Mucosa of descending colon (tissue), 3 donors: ENCODE measurements around the gene PLEKHM1. TPM values are rescaled to one million over a fixed set of nuclear protein-coding genes. Genes with fewer than 3 reads are reported as not detected.

Source experiments
- ATAC-seq: fragments of 200-7000 bp; cut with Tn5 transposase; one replicate; pipeline ENCODE4 v1.9.1; 2020; ENCODE audit warnings: mild to moderate bottlenecking, moderate library complexity
- DNase-seq, 3 donors: peaks; one replicate each; pipeline ENCODE4 v3.0.0-alpha.2; 2020
- H3K36me3 ChIP-seq: fragments of 200-600 bp; one replicate; pipeline ENCODE4 v1.8.0; 2021; ENCODE audit warnings: low read depth, mild to moderate bottlenecking
- H3K4me1 ChIP-seq: fragments of 200-600 bp; one replicate; pipeline ENCODE4 v1.8.0; 2021; ENCODE audit warnings: low read depth, mild to moderate bottlenecking
- H3K4me3 ChIP-seq: fragments of 200-600 bp; one replicate; pipeline ENCODE4 v1.8.0; 2021; ENCODE audit warnings: mild to moderate bottlenecking
- H3K9me3 ChIP-seq: fragments of 200-600 bp; one replicate; pipeline ENCODE4 v1.8.0; 2021; ENCODE audit warnings: mild to moderate bottlenecking
- intact Hi-C, 2 donors: fragments of 100-400 bp; cut with DNase I in 1 of 2; cut with micrococcal nuclease in 1 of 2; formaldehyde crosslinking; loops; one replicate each; pipeline versions ENCODE4 v1.11.0 to v1.11.1; 2022; cut with DNase I, micrococcal nuclease
- total RNA-seq, 3 donors: library from RNA; stranded (reverse); fragmentation: NEBNext Ultra II Directional in 2 of 3; extraction: Animal tissue kit (Norgen Biotek cat#: 25700) in 2 of 3; gene quantifications; one replicate each; pipeline versions ENCODE4 v1.2.1 to v1.2.4, GENCODE V29; 2021 to 2023
- TF ChIP-seq, protein P1 (sequence below): fragments of 200-600 bp; IDR thresholded peaks from one replicate; pipeline ENCODE4 v1.8.0; 2022; ENCODE audit warnings: antibody characterized with exemption, mild to moderate bottlenecking
- donor health status: DM: no; HTN: no; CAD: no; lungs with moderate emphysema.
- donor health status: DM: no; HTN: no; CAD: no.
- donor health status: DM: no; HTN: yes; CAD: no.

Gene PLEKHM1
- total RNA-seq, 3 donors from 2014 or later: 59.1 to 71.3 (median 68.7) TPM

- ATAC-seq: peak; percentile 77
- TF ChIP-seq, protein P1, sequence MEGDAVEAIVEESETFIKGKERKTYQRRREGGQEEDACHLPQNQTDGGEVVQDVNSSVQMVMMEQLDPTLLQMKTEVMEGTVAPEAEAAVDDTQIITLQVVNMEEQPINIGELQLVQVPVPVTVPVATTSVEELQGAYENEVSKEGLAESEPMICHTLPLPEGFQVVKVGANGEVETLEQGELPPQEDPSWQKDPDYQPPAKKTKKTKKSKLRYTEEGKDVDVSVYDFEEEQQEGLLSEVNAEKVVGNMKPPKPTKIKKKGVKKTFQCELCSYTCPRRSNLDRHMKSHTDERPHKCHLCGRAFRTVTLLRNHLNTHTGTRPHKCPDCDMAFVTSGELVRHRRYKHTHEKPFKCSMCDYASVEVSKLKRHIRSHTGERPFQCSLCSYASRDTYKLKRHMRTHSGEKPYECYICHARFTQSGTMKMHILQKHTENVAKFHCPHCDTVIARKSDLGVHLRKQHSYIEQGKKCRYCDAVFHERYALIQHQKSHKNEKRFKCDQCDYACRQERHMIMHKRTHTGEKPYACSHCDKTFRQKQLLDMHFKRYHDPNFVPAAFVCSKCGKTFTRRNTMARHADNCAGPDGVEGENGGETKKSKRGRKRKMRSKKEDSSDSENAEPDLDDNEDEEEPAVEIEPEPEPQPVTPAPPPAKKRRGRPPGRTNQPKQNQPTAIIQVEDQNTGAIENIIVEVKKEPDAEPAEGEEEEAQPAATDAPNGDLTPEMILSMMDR: peak; percentile 37
- no peak overlapping the region for H3K4me3 ChIP-seq
- H3K9me3 ChIP-seq: no peaks in the 10 kb centered on the region
- intact Hi-C loops: no loop called here
- DNase-seq: peak; percentile 60 to 74 (median 72)
- H3K36me3 ChIP-seq: no peaks in the 10 kb centered on the region
- H3K4me1 ChIP-seq: peaks cover 3% of the 10 kb centered on the region
Observed at GRCh38 chr17:45394913-45395568, 95.5 kb downstream of the PLEKHM1 start.

DNA sequence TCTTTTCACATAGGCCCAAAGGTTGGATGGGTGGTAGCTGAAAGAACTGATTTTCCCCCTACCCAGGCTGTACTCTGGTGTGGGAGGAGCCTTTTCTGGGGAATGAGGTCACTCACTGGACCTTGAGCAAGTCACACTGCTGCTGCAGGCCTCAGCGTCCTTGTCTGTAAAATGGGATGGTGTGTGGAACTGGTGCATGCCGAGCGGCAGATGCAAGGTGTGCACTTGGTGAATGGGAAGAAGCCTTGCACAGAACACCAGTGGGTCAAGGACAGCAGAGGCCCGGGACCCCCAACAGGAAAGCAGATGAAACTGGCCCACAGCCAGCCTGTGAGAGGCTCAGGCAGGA, 96.0 kb downstream of the PLEKHM1 start:
- no peaks in the 10 kb centered on the region for H3K36me3 ChIP-seq
- peaks cover 3% of the 10 kb centered on the region for H3K4me1 ChIP-seq
- DNase-seq (no peak), ATAC-seq (no peak)
- intact Hi-C loops: no loop called here
- no peak overlapping the region for H3K4me3 ChIP-seq
- H3K9me3 ChIP-seq: no peaks in the 10 kb centered on the region
- TF ChIP-seq, protein P1: no peak

DNA sequence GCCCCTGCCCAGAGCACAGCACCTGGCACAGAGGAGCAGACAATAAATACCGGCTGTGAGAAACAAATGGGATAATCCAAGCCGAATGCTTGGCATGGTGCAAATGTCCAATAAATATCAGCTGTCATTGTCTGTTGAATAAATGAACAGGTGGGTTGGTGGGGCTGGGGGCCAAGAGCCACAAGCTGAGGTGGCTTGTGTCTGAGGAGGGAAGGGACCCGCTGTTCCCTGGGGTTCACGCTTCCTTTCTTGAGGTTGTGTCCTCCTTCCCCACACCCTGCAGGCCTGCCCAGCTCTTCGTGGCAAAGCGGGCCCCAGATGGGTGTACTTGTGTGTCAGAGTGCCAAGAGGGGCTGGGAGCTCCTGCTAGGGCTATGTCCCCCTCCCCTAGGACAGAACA, 96.4 kb downstream of the PLEKHM1 start:
- no peaks in the 10 kb centered on the region for H3K9me3 ChIP-seq
- no peaks in the 10 kb centered on the region for H3K36me3 ChIP-seq
- H3K4me3 ChIP-seq: no peak overlapping the region
- peaks cover 3% of the 10 kb centered on the region for H3K4me1 ChIP-seq
- ATAC-seq (no peak), DNase-seq (no peak)
- intact Hi-C loops: no loop called here
- TF ChIP-seq, protein P1: no peak

DNA sequence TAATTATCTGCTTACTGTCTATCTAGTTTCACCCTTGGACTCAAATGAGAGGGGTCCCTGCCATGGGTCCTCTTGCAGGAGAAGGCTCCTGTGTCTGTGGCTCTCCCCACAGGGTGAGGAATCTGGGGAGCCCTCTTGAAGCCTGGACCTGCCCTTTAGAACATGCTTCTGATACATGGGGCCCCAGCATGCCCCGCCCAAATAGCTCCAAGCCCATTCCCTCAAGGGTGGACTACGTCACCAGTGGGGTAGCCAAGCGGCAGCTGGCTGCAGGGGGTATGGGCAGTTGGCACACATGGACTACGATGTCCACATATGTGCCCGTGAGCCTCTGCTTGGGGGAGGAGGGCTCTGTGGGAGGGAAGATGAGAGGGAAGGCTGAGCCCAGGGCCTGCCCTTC, 97.1 kb downstream of the PLEKHM1 start:
- H3K4me1 ChIP-seq: peaks cover 3% of the 10 kb centered on the region
- ATAC-seq (no peak), DNase-seq (no peak)
- no peaks in the 10 kb centered on the region for H3K9me3 ChIP-seq
- intact Hi-C loops: no loop called here
- H3K36me3 ChIP-seq: no peaks in the 10 kb centered on the region
- H3K4me3 ChIP-seq: no peak overlapping the region
- TF ChIP-seq, protein P1: no peak

- H3K4me1 ChIP-seq: peaks cover 3% of the 10 kb centered on the region
- H3K9me3 ChIP-seq: no peaks in the 10 kb centered on the region
- TF ChIP-seq, protein P1: no peak
- intact Hi-C loops: no loop called here
- H3K4me3 ChIP-seq: no peak overlapping the region
- H3K36me3 ChIP-seq: no peaks in the 10 kb centered on the region
- no peak for DNase-seq
- peak; percentile 3 for ATAC-seq
Observed at GRCh38 chr17:45391918-45392317, 98.6 kb downstream of the PLEKHM1 start.

DNA sequence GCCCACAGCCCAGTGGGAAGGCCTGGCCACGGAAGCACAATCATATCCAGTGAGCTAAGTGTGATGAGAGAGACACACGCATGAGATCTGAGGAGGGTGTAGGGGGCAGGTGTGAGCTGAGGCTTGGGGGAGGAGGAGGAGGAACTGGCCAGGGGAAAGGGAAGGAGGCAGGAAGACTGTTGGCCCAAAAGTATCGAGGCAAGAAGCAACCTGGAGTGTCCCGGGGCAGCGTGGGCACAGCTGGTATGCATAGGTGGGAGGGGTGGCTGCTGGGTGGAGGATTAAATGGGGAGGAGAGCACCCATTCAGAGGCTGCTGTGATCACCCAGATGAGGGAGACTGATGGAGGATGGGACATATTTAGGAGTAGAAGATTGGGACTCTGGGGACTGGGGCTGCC, 99.2 kb downstream of the PLEKHM1 start:
- no peak for ATAC-seq
- intact Hi-C loops: no loop called here
- TF ChIP-seq, protein P1: no peak

More for the DNA sequence above, 99.2 kb downstream of the PLEKHM1 start:
- Histone ChIP-seq H3K36me3 (no peaks in the 10 kb centered on the region), H3K4me1 (peaks cover 3% of the 10 kb centered on the region), H3K4me3 (no peak overlapping the region), H3K9me3 (no peaks in the 10 kb centered on the region)
- DNase-seq: no peak
